AG20443 (cell line): ENCODE data around the gene TUBB6.

ENCODE experiments used
- DNase-seq: peaks from one replicate; pipeline ENCODE4 v3.0.0; 2012; ENCODE audit warnings: low spot score, mixed read lengths

TUBB6 gene

DNA sequence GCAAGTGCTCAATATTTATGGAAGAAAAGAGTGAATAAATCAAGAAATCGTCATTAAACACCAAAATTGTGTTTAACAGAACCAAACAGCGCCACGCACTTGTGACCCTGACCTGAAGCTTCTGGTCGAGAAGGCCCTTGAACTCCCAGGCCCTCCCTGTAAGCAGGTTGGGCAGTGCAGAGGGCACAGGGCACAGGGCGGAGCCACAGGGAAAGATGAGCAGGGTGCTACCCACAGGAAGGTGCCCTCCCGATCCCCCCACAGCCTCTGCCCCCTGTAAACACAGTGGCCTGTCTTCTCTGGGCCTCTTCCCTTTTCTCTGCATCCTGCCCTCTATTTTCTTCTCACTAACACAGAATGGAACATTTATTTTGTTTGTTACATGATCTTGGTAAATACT is 16.9 kb upstream of the TUBB6 start:
- DNase-seq = no peak

- no peak for DNase-seq
Observed at GRCh38 chr18:12291690-12292089, 16.4 kb upstream of the TUBB6 start.

- DNase-seq = no peak
Observed at GRCh38 chr18:12293831-12294230, 14.2 kb upstream of the TUBB6 start.

- DNase-seq = no peak
Observed at GRCh38 chr18:12295389-12296086, 12.5 kb upstream of the TUBB6 start.

DNA sequence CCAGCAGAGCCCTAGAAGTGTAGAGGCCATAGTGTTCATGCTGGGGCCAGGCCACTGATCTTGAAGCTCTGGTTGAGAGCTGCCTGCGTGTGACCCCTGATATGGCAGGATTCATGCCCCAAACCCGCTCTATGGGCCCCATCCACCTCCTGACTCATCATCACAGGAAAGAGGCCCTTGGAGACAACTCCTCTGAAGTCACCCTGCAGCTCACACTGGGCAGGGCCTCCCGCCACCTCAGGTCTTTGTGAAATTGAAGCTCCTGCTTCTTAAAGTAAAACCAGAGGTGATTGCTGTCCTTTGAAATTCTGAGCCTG is 12.0 kb upstream of the TUBB6 start:
- no peak for DNase-seq

DNA sequence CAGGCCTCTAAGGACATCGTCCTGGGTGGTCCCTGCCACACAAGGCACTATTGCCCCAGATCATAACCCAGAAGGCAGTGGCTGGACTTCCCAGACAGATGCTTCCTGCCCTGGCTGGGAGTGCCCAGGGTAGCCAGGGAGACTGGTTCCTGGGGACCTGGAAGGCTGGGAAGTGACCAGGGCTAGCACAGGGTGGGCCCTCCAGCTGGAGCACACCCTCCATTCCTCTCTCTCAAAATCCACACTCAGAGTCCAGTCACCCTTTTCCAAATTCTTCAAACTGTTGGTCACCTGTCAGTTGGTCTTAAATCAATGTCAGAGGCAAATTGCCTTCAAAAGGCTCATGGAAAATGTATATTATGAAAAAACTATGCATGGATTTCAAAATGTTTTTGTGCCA is 11.6 kb upstream of the TUBB6 start:
- DNase-seq = no peak

- no peak for DNase-seq
Observed at GRCh38 chr18:12299862-12300261, 8.2 kb upstream of the TUBB6 start.

DNA sequence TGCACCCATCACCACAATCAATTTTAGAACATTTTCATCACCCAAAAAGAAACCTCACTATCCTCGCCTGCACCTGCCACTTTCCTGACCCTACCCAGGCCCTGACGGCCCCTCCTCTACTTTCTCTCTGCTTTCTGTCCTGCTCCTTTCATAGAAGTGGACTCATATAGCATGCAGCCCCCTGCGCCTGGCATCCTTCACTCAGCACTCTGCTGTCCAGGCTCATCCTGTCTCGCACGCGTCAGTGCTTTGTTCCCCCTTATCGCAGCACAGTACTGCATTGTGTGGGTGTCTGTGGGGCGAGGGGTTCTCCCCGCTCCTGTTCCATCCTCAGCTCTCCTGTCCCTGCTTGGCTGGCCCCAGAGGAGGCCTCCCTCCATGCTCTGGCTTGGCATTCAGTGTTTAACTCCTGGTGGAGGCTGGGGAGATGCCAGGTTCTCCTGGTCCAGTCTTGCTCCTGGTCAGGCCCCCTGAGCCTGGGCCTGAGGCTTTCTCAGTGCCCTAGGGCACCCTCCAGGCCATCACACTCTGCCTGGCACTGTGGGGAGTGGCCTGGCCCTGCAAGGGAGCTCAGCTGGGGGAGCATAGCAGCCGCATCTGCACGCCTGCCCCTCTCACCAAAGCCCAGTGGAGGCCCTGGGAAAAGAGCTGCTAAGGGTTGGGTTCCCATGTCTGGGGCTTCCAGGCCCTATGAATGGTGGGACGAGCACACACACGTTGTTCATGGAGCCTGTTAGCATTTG is 6.6 kb upstream of the TUBB6 start:
- no peak for DNase-seq

- DNase-seq = no peak
Observed at GRCh38 chr18:12302391-12303147, 5.5 kb upstream of the TUBB6 start.

- DNase-seq = no peak
Observed at GRCh38 chr18:12304351-12305210, 3.5 kb upstream of the TUBB6 start.

DNA sequence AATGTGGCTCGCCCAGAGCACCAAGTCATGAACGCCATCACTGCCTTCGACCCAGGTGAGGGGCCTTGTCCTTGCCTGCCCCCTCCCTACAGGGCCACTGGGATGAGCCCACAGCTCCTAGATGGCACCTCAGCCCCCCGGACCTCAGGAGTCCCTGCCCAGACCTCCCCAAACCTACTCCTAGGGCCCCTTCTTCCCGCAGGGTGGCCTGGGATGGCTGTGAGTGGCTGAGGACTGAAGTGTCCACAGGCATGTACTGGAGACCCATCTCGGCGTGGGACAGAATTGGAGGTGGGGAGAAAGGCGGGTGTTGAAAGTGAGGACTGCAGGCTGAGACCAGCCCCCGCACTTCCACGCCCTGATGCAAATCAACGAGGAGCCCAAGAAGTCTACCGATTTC is 2.8 kb upstream of the TUBB6 start:
- no peak for DNase-seq

DNA sequence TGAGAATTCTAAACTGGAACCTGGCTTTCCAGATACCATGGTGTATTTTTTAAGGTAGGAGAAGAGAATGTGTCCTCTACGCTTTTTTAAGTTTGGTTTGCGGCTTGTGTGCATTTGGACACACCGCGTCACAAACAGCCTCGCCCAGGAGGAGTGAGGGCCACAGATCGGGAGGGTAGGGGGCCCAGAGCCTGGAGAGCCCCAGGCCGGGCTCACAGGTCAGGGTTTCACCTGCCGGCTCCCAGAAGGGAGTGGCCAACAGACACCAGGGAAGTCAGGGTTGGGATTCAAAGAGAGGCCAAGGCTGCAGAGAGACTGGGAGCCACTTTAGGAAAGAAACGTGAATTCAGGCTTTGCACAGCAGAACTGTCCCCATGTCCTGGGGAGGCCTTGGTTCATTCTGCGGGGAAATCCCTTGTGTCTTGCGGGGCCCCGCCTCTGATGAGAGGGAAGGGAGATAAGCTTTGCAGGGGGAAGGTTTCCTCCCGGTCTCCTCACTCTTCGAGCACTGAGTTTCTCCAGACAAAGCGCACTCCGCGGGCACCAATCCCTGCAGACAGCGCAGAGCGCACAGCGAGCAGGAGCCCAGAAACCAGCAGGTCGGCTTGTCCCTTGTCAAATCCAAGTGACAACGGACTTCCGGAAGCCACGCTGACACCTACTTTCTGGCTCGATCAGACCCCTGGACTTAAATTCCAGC is 2.0 kb upstream of the TUBB6 start:
- DNase-seq = no peak

DNA sequence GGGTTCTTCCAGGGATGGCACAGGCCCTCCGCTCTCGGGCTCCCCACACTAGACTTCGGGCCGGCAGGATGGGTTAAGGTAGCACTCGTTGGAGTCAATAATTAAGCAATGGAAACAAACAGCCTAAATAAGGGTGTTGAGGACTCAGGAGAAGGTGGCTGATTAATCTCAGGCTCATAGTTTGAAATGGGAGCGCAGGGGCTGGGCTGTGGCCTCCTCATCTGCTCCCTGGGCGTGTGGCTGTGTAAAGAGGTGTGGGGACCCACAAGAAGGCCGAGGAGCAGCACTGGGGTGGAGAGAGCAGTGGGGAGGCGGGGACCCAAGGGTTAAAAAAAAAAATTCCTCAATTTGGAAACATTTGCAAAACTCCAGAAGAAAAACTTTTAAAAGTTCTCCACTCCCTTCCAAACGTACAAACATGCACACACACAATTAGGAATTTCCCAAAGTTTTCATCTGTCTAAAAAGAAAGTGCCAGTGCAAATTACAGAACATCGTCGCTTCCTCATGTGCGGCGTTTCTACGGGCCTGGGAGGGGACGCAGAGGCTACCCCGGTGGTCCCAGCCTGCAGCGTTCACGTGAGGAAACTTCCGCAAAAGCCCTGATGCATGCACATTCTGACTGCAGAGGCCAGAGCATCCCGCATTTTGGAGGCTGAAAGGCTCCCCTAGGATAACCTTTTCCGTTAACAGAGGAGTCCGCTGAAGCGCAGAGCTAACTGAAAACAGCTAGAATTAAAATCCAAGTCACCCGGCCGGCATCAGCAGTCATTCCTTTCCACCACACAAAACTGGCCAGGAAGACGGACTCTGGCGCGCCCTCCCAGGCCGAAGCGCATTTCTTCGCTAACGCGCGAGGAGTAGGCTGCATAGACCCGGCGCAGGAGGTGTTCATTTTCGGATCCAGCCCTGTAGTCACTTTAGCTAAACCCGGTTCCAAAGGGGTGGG is 1.0 kb upstream of the TUBB6 start:
- DNase-seq = peak; percentile 79

GRCh38 chr18:12308386-12309100 is 502 bp downstream of the TUBB6 start:
- peak; percentile 94 for DNase-seq

DNA sequence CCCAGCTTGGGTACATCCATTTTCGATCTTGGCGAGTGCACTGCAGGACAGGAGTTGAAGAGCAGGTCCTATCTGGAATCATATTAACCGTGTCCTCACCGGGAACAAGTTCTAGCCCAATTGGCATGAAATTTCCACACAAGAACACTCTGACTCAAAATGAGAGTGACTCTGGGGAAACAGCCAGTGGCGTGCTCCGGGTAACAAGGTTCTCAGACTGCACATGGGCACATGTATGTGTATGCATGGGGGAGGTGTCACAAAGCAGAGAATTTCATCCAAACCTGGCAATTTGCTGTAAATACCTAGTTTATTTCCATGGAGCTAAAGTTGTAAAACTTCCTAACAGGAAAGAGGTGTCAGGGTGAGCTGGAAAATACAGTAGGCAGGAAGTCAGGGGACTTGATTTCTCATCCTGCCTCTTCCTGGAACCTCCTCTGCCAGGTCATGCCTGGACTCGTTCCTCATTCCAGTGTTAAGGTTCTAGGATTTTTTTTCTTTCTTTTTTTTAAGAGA is 1.7 kb downstream of the TUBB6 start:
- no peak for DNase-seq

DNA sequence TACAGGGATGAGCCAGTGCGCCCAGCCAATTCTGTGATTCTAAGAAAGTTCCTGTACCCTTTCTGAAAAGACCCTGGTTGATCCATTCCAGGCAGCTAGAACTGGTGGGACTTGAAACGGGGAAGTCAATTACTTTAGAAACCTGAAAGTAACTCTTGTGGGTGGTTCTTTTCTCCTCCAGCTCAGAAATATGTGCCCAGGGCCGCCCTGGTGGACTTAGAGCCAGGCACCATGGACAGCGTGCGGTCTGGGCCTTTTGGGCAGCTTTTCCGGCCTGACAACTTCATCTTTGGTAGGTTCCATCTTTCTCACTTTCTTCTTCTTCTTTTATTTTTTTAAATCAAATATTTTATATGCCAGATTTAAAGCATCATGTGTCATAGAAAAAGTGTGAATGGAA is 2.7 kb downstream of the TUBB6 start:
- no peak for DNase-seq

GRCh38 chr18:12312976-12313375 is 4.9 kb downstream of the TUBB6 start:
- no peak for DNase-seq

GRCh38 chr18:12313530-12314245 is 5.6 kb downstream of the TUBB6 start:
- no peak for DNase-seq
